ENCODE data around the gene LAMB2.

The LAMB2 gene

DNA sequence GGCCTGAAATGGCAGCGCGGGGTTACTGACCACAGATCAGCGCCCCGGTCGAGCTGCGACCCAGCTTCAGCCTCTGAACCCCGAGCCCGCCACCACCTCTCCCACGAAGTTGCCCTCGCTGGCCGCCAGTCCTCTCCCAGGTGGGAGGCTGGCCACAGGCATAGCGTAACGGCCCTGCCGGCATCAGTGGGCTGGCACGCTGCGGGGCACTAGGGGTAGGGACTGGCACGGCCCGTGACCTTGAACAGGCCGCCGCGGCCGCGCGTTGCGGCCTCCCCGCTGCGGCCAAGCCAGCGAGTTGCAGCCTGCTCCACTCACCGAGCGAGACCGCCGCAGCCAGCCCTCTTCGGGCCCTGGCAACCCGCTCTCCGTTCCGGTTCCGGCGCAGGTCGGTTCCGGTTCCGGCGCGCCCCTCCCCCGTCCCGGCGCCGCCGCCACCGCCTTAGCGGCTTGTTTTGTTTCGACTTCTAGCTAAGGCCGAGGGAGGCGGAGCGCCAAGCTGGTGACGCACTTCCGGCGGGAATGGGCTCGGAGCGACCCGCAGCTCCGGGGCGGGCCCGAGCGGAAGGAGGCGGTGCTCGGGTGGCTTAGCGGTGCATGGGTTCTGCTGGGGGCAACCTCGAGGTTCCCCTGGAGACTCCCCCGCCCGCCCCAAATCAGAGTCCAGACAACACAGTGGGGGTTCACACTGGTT lies 12.3 kb downstream of the LAMB2 start, which contains the start of gene USP19:
Gene USP19, minus strand, starts transcription at position 386 of the 694 bp plus-strand sequence. CDS start 1,678 bp downstream, outside the sequence.
- peak; percentile 94 to 96 for DNase-seq

DNA sequence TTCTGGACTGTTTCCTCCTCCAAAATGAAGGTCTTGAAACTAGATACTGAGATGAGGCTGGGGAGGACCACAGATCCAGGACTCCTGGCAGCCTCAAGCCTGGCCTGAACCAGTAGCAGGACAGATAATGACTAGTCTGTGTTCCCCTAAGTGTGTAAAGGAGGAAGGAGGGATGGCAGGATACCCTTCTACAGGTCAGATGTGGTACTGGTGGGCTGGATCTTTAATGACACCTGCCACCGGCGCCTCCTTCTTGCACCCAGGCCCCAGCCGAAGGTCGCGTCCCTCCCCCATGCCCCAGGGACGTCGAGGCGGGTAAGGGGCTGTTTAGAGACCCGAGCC lies 12.8 kb downstream of the LAMB2 start:
- no peak for DNase-seq

DNA sequence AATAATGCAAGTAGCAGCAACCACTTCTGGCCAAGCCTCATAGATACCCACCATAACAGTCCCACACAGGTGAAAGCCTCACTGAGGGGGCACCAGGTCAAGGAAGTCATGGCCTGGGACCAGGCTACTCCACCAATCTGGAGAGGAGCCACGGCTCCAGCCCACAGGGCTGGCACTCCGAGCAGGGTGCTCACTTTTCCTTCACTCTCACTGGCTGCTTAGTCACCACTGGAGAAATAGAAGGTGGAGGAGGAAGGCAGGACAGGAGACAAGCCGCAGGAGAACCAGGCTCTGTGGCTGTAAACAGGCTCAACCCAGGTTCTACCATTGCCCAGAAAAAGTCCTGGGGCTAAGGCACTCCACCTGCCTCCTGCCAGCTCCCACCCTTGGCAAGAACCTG lies 13.4 kb downstream of the LAMB2 start:
- no peak for DNase-seq

DNA sequence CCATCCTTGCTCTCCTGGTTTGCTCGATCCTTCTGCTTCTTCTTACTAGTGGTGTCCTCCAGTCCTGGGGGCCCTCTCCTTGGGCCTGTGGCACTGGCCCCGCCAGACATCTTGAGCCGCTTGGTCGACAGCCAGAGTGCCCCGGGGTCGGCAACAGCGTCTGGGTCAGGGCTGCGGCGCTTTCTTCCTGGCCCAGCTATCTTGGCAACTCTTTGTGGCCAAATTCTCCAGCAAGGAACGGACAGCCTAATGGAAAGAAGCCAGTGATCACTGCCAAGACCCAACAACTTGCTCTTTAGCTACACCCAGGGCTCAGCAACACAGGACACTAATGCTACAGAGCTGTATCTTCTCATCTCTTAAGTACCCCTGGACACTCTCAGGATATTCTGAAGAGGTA lies 13.8 kb downstream of the LAMB2 start:
- no peak for DNase-seq

DNA sequence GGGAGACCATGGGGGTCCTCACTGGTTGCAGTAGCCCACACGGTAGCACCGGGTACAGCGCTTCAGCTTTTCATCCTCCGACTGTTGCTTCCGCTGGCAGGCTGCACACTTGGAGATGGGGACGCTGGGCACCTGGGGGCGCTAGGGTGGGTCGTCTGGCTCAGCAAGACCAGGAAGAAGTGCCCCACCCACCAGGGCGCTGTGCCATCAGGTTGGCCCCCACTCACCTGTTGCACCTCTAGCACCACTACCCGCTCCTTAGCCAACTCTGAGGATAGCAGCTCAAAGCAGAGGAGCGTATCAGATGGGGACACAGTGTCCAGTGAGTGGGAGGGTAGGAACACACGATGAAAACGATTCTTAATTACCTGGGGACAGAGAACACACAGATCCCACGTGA lies 20.6 kb downstream of the LAMB2 start:
- no peak for DNase-seq

DNA sequence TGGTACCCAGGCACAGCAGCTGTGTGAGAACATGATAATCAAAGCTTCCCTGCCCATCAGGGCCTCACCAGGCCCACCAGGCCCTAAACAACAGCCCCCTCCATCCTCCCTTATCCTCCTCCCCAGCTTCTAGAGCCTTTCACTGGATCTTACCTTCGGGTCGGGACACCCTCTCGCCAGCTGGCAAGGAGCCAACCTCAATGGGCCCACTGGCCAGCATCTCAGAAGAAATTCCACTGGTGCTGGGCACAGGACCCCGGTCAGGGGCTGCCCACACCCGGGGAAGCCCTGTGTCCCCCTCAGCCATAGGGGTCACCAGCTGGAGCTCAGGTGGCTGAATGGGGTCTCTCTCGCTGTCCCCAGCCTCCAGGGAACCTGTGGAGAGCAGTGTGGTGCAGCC lies 21.5 kb downstream of the LAMB2 start:
- no peak for DNase-seq

DNA sequence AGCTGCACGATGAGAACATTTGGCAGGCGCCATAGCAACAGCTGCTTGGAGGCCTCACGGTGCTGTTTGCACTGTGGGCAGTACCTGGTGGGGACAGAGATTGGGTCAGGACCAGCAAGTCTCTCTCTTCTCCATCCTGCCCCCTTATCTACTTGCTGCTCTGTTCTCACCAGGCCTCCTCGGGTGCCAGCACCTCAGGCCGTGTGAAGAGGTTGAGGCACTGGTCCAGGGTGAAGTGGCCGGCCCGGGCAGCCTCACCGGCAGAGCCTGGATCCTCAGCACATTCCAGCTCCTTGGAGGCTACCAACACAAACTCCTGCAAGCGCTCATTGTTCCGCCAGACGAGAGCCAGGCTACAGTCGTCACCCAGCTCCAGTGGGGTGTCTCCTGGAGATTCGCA lies 22.1 kb downstream of the LAMB2 start:
- DNase-seq = no peak

DNA sequence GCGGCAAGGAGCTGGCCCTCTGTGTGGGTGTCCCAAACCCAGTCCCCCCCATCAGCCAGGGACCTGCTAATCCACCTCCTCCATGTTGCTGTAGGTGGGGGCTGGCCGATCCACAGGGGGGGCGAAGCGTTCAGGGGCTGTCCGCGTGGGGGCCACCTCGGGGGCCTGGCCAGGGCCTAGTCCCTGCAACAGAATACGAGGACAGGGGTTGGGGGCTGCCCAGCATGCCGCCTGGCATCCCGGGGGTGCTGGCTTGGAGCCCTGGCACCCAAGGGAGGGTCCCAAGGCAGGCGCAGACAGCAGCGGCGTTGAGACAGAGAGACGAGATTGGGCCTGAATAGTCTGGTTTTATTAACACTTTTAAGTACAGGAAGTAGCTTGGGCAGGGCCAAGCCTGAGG lies 24.5 kb downstream of the LAMB2 start:
- no peak for DNase-seq

DNA sequence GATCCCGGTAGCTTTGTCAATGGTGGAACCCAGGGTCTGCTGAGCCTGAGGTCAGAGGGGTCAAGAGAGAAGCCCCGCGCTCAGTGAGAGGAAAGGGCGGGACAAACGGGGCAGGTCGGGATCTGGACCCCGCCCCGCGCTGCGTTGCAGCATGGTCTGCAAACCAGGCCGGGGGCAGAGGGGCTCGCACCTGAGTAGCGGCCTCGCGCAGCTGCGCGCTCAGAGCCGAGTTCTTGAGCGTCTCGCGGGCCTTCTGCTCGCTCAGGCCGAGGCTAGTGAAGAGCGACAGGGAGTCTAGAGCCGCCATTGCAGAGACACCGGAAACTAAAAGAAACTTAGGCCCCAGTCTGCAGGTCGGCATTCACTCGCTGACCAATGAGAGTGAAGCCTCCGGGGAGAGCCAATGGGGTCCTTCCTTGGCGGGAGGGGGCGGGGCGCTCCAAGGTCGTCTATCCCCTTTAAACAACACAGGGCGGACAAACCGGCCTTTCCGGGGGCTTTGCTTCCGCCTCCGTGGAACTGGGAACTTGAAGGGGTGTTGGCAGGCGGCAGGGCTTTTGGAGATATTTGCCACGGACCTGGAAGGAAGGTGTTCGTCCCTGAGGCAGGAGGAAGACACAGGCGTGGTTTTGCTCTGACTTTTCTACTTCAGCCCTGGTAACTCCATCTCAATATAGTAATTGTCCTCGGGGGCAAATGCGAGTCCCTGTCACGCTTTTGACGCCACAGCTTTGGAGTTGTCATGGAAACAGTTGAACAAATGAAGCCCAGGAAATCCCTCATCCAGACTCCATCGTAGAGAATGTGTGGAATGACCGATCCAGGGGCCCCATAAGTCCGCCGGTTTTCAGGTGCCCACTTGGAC lies 28.2 kb downstream of the LAMB2 start, which contains the start of gene QARS1:
Gene QARS1, minus strand, starts transcription at position 331 of the 865 bp plus-strand sequence. Its CDS starts 24 bp downstream, at position 307.
- DNase-seq = peak; percentile 90 to 92

DNA sequence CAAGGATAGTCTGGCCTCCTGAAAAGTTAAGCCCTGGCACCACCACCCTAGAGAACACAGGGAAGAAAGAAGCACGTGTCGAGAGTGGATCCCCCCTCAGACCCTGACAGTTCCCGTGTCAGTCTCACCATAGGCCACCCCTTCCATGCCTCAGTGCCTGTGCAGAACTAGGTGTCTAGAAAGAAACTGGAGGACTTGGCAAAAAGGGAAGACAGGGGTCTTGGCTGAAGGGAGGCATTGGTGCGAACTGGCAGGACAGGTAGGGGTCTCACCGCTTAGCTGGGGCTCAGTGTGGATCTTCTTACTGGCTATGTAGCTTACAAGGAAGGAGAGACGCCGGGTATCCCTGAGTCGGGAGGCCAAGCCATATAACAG lies 28.8 kb downstream of the LAMB2 start:
- no peak for DNase-seq

DNA sequence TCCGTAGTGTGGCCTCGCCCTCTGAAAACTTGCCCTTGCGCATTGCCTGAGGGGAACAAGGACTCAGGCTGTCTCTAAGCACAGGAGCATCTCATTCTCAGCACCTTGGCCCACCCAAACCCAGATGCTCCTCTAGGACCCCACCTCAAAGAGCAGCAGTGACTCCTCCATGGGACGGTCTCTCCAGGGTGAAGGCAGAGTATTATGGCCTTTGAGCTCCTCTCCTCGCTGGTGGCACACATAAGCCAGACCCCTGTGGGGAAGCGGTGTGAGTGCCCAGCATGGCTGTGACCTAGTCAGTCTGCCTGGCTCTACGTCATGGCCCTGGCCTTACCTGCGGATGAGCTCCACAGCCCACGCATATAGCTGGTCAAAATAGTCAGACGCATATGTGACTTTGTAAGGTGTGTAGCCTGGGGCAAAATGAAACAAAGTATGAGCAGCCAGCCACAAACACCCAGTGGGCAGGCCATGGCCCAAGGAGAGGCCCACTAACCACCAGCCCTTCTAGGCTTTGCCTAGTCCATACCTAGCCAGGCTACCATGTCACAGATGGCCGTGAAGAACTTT lies 32.7 kb downstream of the LAMB2 start:
- DNase-seq = no peak

DNA sequence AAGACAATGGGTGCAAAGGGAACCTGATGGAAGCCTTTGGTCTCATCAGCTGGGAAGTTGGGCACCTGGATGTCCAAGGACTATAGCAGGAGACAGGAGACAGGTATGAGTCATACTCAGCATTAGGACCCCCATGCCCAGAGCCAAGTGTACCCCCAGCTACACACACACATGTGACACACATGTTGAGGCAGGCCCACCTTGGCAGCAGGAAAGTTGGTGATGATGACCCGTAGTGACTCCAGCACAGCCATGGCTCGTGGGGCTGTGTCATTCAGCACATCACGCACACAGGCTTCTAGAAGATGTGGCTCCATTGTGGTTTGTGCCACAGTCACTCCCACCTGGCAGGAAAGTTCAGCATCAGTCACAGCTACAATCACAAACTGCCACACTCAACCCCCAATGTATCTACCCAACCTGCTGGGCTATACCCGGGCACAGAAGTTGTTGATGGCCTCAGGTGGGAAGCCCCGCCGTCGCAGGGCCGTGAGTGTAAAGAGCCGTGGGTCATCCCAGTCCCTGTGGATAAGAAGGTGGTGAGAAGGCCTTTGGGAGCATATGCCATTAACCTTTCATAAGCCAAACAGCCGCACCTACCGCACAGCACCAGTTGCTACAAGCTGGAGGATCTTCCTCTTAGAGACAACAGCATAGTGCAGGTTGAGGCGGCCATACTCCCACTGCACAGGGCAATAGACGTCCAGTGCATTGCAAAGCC lies 33.8 kb downstream of the LAMB2 start:
- DNase-seq = no peak

DNA sequence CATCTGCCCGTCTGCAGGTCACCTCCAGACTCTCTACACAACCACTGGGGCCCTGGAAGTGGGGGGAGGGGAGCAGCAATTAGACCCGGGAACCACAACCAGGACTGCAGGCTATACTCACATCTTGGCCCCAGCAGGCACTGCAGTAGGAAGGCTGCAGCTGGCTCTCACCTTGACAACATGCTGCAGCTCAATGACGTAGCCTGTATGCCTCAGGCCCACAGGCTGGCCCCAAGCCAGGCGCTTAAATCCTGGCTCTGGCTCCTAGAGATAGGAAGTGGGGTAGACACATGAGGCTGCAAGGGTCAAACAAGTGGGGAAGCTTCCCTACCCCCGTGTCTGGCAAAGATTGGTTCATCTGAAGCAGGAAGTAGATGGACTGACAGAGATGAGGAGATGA lies 34.4 kb downstream of the LAMB2 start:
- DNase-seq = no peak

DNA sequence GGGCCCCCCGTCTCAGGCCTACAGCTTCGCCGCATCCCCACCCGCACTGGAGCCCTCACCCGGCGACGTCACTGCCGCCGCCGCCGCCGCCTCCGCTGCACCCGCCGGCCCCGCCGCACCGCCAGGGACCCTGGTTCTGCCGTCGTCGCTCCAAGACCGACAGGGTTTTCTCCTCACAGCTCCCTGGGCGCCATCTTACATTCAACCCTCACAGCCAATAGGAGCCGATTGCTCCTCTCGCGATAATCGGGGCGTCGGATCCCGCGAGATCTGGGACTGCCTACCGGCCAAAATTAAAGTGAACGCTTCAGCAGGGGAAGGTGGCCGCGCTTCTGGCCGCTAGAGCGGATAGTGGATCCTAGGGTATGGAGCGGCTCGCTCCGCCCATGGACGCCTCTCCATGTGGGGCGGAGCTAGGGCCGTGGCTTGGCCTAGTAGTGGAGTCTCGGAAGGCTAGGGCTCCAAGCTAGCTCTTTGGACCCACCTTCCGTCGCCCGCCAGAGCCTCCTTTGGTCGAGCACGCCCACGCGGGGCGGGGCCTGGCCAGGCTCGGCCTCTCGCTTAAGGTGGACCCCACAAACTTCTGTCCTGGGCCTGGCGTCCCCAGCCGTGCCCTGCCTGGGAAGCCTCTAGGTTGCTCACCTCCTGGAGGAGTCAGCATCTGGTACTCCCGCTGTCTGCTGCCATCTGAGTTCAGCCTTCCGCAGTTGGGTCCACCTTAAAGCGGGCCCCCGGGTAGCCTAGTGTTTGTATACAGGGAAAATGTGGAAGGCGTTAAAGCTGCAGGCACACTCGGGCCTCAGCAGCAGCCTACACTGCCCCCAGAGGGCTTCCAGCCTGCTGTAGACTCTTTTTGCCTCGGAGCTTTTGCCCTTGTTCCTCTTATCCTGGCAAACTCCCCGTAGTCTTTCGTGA lies 38.7 kb downstream of the LAMB2 start, which contains the start of gene QRICH1:
Gene QRICH1, minus strand, starts transcription at position 219 of the 915 bp plus-strand sequence. CDS start 17,054 bp downstream, outside the sequence.
- DNase-seq = peak; percentile 96

DNA sequence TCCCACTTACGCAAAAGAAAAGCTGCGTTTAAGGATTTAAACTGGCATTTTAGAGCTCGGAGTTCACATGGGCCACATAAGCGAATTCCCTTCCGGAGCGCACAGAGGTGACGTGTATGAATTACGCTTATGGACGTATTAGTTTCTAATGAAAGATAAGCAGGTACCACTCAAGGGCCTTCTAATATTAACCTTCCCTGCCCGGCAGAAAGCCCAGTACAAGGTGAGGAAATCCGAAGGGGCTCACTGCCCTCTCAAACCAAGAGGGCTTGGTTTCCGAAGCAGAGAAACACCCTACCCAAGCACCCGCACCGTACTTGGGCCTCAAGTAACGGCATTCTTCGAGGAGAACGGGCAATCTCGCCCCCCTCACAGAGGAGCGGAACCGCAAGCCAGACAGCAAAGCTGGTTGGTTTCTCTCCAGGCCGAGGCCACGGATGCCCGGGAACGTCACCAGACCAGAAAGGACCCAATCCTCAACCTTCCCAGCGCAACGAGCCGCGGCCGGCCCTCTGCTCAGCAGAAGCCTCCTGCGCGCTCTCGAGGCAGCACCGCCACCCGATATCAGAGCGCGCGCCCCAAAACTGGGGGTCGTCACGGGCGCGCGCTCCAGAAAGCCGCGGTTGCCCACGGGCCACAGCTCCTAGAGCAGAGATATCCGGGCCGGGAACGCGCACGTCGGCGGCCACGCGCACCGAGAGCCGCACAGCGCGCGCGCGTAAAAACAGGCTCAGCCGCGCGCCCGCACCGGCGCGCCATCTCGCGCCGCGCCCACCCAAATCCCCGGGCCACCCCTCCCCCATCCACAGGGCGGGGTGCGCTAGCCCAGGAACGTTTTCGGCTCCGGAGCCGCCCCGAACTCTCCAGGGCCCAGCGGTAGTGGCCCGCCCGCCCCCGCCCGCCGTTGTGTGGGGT lies 39.7 kb downstream of the LAMB2 start:
- DNase-seq = peak; percentile 84 to 88

DNA sequence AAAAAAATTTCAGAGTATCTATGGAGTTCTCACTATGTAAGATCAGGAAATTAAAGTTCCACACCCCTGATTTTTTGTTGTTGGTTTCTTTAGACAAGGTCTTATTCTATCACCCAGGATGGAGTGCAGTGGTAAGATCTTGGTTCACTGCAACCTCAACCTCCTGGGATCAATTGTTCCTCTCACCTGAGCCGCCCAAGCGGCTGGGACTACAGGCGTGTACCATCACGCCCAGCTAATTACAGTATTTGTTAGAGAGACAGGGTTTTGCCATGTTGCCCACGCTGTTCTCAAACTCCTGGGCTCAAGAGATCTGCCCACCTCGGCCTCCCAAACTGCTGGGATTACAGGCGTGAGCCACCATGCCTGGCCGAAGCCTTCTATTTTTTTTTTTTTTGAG lies 51.4 kb downstream of the LAMB2 start:
- DNase-seq = no peak

DNA sequence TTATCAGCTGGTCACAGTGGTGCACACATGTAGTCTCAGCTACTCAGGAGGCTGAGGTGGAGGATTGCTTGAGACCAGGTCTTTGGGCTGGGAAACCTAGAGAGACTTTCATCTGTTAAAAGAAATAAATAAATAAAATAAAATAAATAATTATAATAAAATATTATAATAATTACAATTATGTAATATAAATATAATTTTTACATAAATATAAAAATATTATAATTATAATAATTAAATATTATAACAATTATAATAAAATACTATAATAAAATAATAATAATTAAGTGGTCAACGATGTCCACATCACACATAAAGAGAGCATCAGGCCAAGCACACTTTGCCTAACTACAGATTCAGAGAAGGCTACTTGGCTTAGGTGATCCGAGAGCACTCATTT lies 53.6 kb downstream of the LAMB2 start:
- DNase-seq = no peak

DNA sequence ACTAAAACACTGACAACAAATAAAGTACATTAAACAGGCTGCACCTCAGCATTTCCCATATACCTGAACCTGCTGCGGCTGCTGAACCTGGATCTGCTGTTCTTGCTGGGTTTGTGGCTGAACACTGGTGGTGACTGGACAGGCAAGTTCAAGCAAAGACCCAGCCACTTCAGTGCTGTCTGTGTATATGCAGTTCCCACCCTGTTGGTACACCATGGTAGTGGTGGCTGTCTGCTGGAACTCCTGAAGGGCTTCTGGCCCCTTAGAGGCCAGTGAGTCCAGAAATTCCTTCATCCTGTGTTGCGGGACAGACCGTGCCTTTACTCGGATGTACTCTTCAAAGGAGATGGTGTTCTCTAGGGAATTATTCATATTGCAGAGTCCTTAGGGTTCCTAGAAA lies 56.2 kb downstream of the LAMB2 start:
- DNase-seq = no peak

DNA sequence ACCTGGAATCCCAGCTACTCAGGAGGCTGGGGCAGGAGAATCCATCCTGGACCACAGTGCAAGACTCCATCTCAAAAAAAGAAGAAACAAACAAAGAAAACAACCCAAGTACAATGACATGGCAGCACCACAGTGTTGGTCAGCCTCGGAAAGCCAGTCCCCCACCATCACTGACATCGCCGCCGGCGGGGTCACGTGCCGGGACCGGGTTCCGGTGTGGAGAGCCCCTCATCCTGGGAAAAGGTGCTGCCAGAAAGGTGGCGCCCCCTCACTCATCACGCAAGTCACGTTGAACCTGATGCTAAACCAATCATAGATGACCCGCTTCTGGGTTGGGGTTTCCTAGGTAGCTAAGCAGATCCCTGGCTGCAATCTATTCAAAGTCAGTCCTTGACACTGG lies 56.7 kb downstream of the LAMB2 start:
- no peak for DNase-seq
